CD8-positive, alpha-beta memory T cell (primary cell): ENCODE data around the gene BRF1. TPM values are rescaled to one million over a fixed set of nuclear protein-coding genes. Genes with fewer than 3 reads are reported as not detected.
"Not testable (repeated sequence)": the region's sequence is repeated elsewhere in the genome, so short reads cannot be mapped to it uniquely, and the experiment has no call there.

Source experiments
- CTCF ChIA-PET: fragments of 350-600 bp; sonication (Branson Sonifier 250); formaldehyde crosslinking; loops from one replicate; lab custom pipeline; 2021; ENCODE audit warnings: antibody characterized with exemption; lab: Charles Lee
- POLR2A ChIA-PET: fragments of 350-600 bp; sonication (Branson Sonifier 250); formaldehyde crosslinking; loops from one replicate; lab custom pipeline; 2021; ENCODE audit warnings: antibody characterized with exemption; lab: Charles Lee
- DNase-seq, 5 donors: peaks; one replicate each; pipeline versions ENCODE4 v3.0.0 to v3.0.0-alpha.2; 2020 to 2022; ENCODE audit warnings: mixed read lengths in 1 of 5
- H3K27ac ChIP-seq: one replicate; pipeline ENCODE4 v1.7.0; 2013; ENCODE audit warnings: low read depth, mild to moderate bottlenecking, low read length, moderate library complexity
- H3K27me3 ChIP-seq: 2 replicates; pipeline ENCODE4 v1.7.0; 2013; ENCODE audit warnings: low read length, mild to moderate bottlenecking; ENCODE audit not compliant: insufficient read depth, poor library complexity, severe bottlenecking
- H3K36me3 ChIP-seq: 2 replicates; pipeline ENCODE4 v1.7.0; 2013; ENCODE audit warnings: mild to moderate bottlenecking, low read length, moderate library complexity; ENCODE audit not compliant: insufficient read depth
- H3K4me1 ChIP-seq: 2 replicates; pipeline ENCODE4 v1.7.0; 2013; ENCODE audit warnings: mild to moderate bottlenecking, low read length, moderate library complexity; ENCODE audit not compliant: insufficient read depth
- H3K4me3 ChIP-seq: 2 replicates; pipeline ENCODE4 v1.7.0; 2013; ENCODE audit warnings: mild to moderate bottlenecking, low read length
- H3K9me3 ChIP-seq: 2 replicates; pipeline ENCODE4 v1.7.0; 2013; ENCODE audit warnings: mild to moderate bottlenecking, low read length
- H3K27ac Mint-ChIP-seq, 8 donors: one replicate each; pipeline ENCODE4 v1.8.0; 2020 to 2021; ENCODE audit warnings: mixed read lengths in 8 of 8, mild to moderate bottlenecking in 6 of 8, inconsistent platforms in 3 of 8, moderate library complexity in 3 of 8
- H3K27me3 Mint-ChIP-seq, 2 donors: one replicate each; pipeline ENCODE4 v1.8.0; 2020 to 2021; ENCODE audit warnings: mixed read lengths in 2 of 2, mild to moderate bottlenecking in 1 of 2, moderate library complexity in 1 of 2
- H3K36me3 Mint-ChIP-seq, 3 donors: one replicate each; pipeline ENCODE4 v1.8.0; 2020 to 2021; ENCODE audit warnings: mixed read lengths in 3 of 3, inconsistent platforms in 1 of 3, mild to moderate bottlenecking in 1 of 3
- H3K4me1 Mint-ChIP-seq, 3 donors: one replicate each; pipeline ENCODE4 v1.8.0; 2020 to 2021; ENCODE audit warnings: mixed read lengths in 3 of 3, inconsistent platforms in 1 of 3, mild to moderate bottlenecking in 1 of 3
- H3K4me3 Mint-ChIP-seq, 7 donors: one replicate each; pipeline ENCODE4 v1.8.0; 2020 to 2021; ENCODE audit warnings: mixed read lengths in 7 of 7, mild to moderate bottlenecking in 6 of 7, moderate library complexity in 4 of 7, inconsistent platforms in 2 of 7
- H3K9me3 Mint-ChIP-seq, 5 donors: one replicate each; pipeline ENCODE4 v1.8.0; 2020 to 2022; ENCODE audit warnings: mixed read lengths in 5 of 5, mild to moderate bottlenecking in 3 of 5, moderate library complexity in 2 of 5, inconsistent platforms in 1 of 5
- polyA plus RNA-seq: library from polyadenylated mRNA; unstranded; fragments of 300-500 nt; fragmentation: Illumina TruSeq; gene quantifications from one replicate; pipeline ENCODE4 v1.2.3, GENCODE V29; 2021
- total RNA-seq, 2 experiments: library from RNA; stranded (reverse); gene quantifications; one replicate each; pipeline ENCODE4 v1.2.3, GENCODE V29; 2021

The BRF1 gene
- total and polyA plus RNA-seq, 3 experiments from 2014 or later: 13.0 to 31.7 (median 29.4) TPM

- H3K36me3 ChIP-seq: no peaks in the 10 kb centered on the region
- H3K27ac Mint-ChIP-seq: peak overlapping the region in 1 of 8 donors; percentile 43
Observed at GRCh38 chr14:105309371-105309770, 8.6 kb upstream of the BRF1 start.

GRCh38 chr14:105307052-105307727, 6.4 kb upstream of the BRF1 start:
- H3K9me3 Mint-ChIP-seq: no peaks in the 10 kb centered on the region
- no peak for DNase-seq
- Histone ChIP-seq H3K9me3 (no peaks in the 10 kb centered on the region), H3K4me3 (no peak overlapping the region), H3K4me1 (peaks cover 11% of the 10 kb centered on the region), H3K27ac (no peak overlapping the region), H3K27me3 (no peaks in the 10 kb centered on the region), H3K36me3 (no peaks in the 10 kb centered on the region)
- H3K36me3 Mint-ChIP-seq: no peaks in the 10 kb centered on the region
- no peaks in the 10 kb centered on the region for H3K27me3 Mint-ChIP-seq
- ChIA-PET POLR2A (no interaction called here), CTCF (no interaction called here)
- H3K4me3 Mint-ChIP-seq: no peak overlapping the region
- peaks cover 16 to 21% (median 21%) of the 10 kb centered on the region in 3 donors for H3K4me1 Mint-ChIP-seq
- H3K27ac Mint-ChIP-seq: peak overlapping the region in 2 of 8 donors; percentile 38 to 87

More at GRCh38 chr14:105309371-105309770, 8.6 kb upstream of the BRF1 start:
- Histone ChIP-seq H3K9me3 (no peaks in the 10 kb centered on the region), H3K4me1 (peaks cover 16% of the 10 kb centered on the region), H3K27me3 (no peaks in the 10 kb centered on the region), H3K4me3 (no peak overlapping the region), H3K27ac (no peak overlapping the region)
- CTCF ChIA-PET: no interaction called here
- no peaks in the 10 kb centered on the region for H3K27me3 Mint-ChIP-seq
- H3K4me1 Mint-ChIP-seq: peaks cover 15 to 18% (median 16%) of the 10 kb centered on the region in 3 donors
- no peaks in the 10 kb centered on the region for H3K36me3 Mint-ChIP-seq
- POLR2A ChIA-PET: no interaction called here
- H3K4me3 Mint-ChIP-seq: no peak overlapping the region
- DNase-seq: no peak
- no peaks in the 10 kb centered on the region for H3K9me3 Mint-ChIP-seq

- CTCF ChIA-PET: no interaction called here
- H3K36me3 Mint-ChIP-seq: no peaks in the 10 kb centered on the region
- Histone ChIP-seq H3K4me1 (peaks cover 17% of the 10 kb centered on the region), H3K4me3 (no peak overlapping the region), H3K9me3 (no peaks in the 10 kb centered on the region), H3K27ac (no peak overlapping the region), H3K36me3 (no peaks in the 10 kb centered on the region), H3K27me3 (no peaks in the 10 kb centered on the region)
- DNase-seq: no peak
- POLR2A ChIA-PET: no interaction called here
- no peaks in the 10 kb centered on the region for H3K27me3 Mint-ChIP-seq
- peak overlapping the region in 1 of 8 donors; percentile 77 for H3K27ac Mint-ChIP-seq
- H3K4me1 Mint-ChIP-seq: peaks cover 18 to 25% (median 21%) of the 10 kb centered on the region in 3 donors
- H3K9me3 Mint-ChIP-seq: peaks cover 0 to 2% (median 0%) of the 10 kb centered on the region in 5 donors
- H3K4me3 Mint-ChIP-seq: no peak overlapping the region
Observed at GRCh38 chr14:105305791-105306190, 5.0 kb upstream of the BRF1 start.

GRCh38 chr14:105305345-105305744, 4.5 kb upstream of the BRF1 start:
- H3K36me3 ChIP-seq: no peaks in the 10 kb centered on the region
- Mint-ChIP-seq H3K4me3 (peak overlapping the region in 1 of 7 donors; percentile 90), H3K36me3 (no peaks in the 10 kb centered on the region), H3K27me3 (no peaks in the 10 kb centered on the region), H3K27ac (peak overlapping the region in 5 of 8 donors; percentile 11 to 87 (median 77)), H3K9me3 (peaks cover 0 to 2% (median 0%) of the 10 kb centered on the region in 5 donors), H3K4me1 (peaks cover 18 to 25% (median 21%) of the 10 kb centered on the region in 3 donors)
- DNase-seq: no peak
- ChIA-PET CTCF (no interaction called here), POLR2A (no interaction called here)
- no peaks in the 10 kb centered on the region for H3K9me3 ChIP-seq
- H3K4me1 ChIP-seq: peaks cover 17% of the 10 kb centered on the region
- H3K27me3 ChIP-seq: no peaks in the 10 kb centered on the region
- no peak overlapping the region for H3K27ac ChIP-seq
- H3K4me3 ChIP-seq: no peak overlapping the region

- H3K27me3 ChIP-seq: no peaks in the 10 kb centered on the region
- Mint-ChIP-seq H3K36me3 (no peaks in the 10 kb centered on the region), H3K27ac (peak overlapping the region in 3 of 8 donors; percentile 62 to 79 (median 77)), H3K4me3 (peak overlapping the region in 1 of 7 donors; percentile 90), H3K9me3 (peaks cover 0 to 2% (median 0%) of the 10 kb centered on the region in 5 donors), H3K27me3 (no peaks in the 10 kb centered on the region), H3K4me1 (peaks cover 22 to 29% (median 25%) of the 10 kb centered on the region in 3 donors)
- no peak for DNase-seq
- peaks cover 23% of the 10 kb centered on the region for H3K4me1 ChIP-seq
- H3K36me3 ChIP-seq: no peaks in the 10 kb centered on the region
- no peak overlapping the region for H3K4me3 ChIP-seq
- ChIA-PET CTCF (no interaction called here), POLR2A (no interaction called here)
- no peaks in the 10 kb centered on the region for H3K9me3 ChIP-seq
- H3K27ac ChIP-seq: no peak overlapping the region
Observed at GRCh38 chr14:105304565-105304964, 3.8 kb upstream of the BRF1 start.

- H3K27ac ChIP-seq: no peak overlapping the region
- DNase-seq: no peak
- H3K4me1 ChIP-seq: peaks cover 29% of the 10 kb centered on the region
- H3K36me3 Mint-ChIP-seq: no peaks in the 10 kb centered on the region
- POLR2A ChIA-PET: no interaction called here
- no peaks in the 10 kb centered on the region for H3K27me3 ChIP-seq
- peaks cover 0 to 2% (median 0%) of the 10 kb centered on the region in 5 donors for H3K9me3 Mint-ChIP-seq
- peaks cover 27 to 36% (median 31%) of the 10 kb centered on the region in 3 donors for H3K4me1 Mint-ChIP-seq
- H3K36me3 ChIP-seq: no peaks in the 10 kb centered on the region
- peak overlapping the region in 2 of 8 donors; percentile 21 to 91 for H3K27ac Mint-ChIP-seq
- H3K4me3 ChIP-seq: no peak overlapping the region
- H3K9me3 ChIP-seq: no peaks in the 10 kb centered on the region
- CTCF ChIA-PET: no interaction called here
- H3K27me3 Mint-ChIP-seq: no peaks in the 10 kb centered on the region
- H3K4me3 Mint-ChIP-seq: peak overlapping the region in 1 of 7 donors; percentile 55
Observed at GRCh38 chr14:105303949-105304348, 3.1 kb upstream of the BRF1 start.

GRCh38 chr14:105301915-105302249, 1.1 kb upstream of the BRF1 start:
- Mint-ChIP-seq H3K4me3 (peak overlapping the region; percentile 13 to 96 (median 89)), H3K4me1 (peaks cover 30 to 42% (median 37%) of the 10 kb centered on the region in 3 donors), H3K27ac (peak overlapping the region in 5 of 8 donors; percentile 74 to 94 (median 91))
- DNase-seq, H3K36me3 ChIP-seq, H3K9me3 ChIP-seq, H3K9me3 Mint-ChIP-seq, H3K27me3 ChIP-seq, H3K27me3 Mint-ChIP-seq, H3K36me3 Mint-ChIP-seq: not testable (repeated sequence)
- Histone ChIP-seq H3K4me3 (peak overlapping the region; percentile 80), H3K4me1 (peaks cover 29% of the 10 kb centered on the region), H3K27ac (peak overlapping the region; percentile 47)
- POLR2A ChIA-PET: interaction anchor here (0.7 to 2.0 kb wide), 3 partner anchors 9 to 95 kb away, joined by 4 to 15 read pairs (median 10); partner anchors contain the start of gene BTBD6
- CTCF ChIA-PET: interaction anchor here (1.2 to 2.5 kb wide), 3 partner anchors 10 to 53 kb away, joined by 3 to 11 read pairs (median 6); partner anchors contain the start of gene BTBD6
